AG04449 (cell line): ENCODE data around the gene TUSC2.
A peak's percentile ranks its signal among the peaks of the same experiment; 100 is the strongest.

Experiments
- CTCF ChIA-PET: fragments of 350-600 bp; formaldehyde crosslinking; extraction: SDS; loops from one replicate; lab custom pipeline; 2021; ENCODE audit warnings: antibody characterized with exemption; lab: Yijun Ruan, JAX
- POLR2A ChIA-PET: fragments of 400-600, 350-600 bp; formaldehyde crosslinking; extraction: SDS; loops from one replicate; lab custom pipeline; 2020; ENCODE audit warnings: antibody characterized with exemption, inconsistent platforms; lab: Yijun Ruan, JAX
- DNase-seq: peaks from one replicate; pipeline ENCODE4 v3.0.0-alpha.2; 2010; ENCODE audit warnings: low read depth, low spot score
- H3K4me3 ChIP-seq: 2 replicates; pipeline ENCODE4 v1.5.1; 2011; ENCODE audit warnings: low read depth, mild to moderate bottlenecking, control low read depth, low read length
- TF ChIP-seq, protein P1 (sequence below): IDR thresholded peaks from one replicate; pipeline ENCODE4 v1.5.1; 2011; ENCODE audit warnings: mild to moderate bottlenecking, moderate library complexity, low read length, control low read depth, inconsistent platforms; ENCODE audit not compliant: insufficient read depth; ENCODE audit errors: missing control alignments

The TUSC2 gene

DNA sequence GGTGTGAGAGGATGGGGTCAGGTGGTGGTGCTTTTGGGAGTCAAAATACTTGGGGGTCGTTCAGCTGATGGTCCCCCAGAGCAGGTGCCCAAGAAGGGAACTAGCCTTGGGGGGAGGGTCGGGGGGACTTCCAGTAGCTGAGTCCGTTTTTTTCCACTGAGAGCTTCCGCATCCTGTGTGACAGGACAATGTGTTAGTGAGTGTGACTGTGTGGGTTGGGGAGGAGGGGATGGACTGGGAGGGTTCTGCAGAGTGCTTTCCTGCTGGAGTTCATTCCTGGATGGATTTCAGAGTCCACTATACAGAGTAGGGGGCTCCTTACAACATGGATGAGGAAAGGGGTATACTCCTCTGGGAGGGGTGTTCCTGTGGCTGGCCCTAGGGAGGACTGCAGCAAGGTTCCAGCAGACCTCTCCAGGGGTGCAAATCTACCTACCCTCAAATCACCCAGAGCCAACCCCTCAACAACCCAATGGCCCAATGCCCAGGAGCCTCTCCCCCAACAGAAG, 4.9 kb downstream of the TUSC2 start:
- CTCF ChIA-PET: interaction anchor here (1.1 to 3.5 kb wide), 13 partner anchors 9 to 130 kb away, joined by 3 to 37 read pairs (median 9); partner anchors contain the start of genes HYAL3, NAA80 and RASSF1
- no peak for DNase-seq
- POLR2A ChIA-PET: no interaction called here
- TF ChIP-seq, protein P1, sequence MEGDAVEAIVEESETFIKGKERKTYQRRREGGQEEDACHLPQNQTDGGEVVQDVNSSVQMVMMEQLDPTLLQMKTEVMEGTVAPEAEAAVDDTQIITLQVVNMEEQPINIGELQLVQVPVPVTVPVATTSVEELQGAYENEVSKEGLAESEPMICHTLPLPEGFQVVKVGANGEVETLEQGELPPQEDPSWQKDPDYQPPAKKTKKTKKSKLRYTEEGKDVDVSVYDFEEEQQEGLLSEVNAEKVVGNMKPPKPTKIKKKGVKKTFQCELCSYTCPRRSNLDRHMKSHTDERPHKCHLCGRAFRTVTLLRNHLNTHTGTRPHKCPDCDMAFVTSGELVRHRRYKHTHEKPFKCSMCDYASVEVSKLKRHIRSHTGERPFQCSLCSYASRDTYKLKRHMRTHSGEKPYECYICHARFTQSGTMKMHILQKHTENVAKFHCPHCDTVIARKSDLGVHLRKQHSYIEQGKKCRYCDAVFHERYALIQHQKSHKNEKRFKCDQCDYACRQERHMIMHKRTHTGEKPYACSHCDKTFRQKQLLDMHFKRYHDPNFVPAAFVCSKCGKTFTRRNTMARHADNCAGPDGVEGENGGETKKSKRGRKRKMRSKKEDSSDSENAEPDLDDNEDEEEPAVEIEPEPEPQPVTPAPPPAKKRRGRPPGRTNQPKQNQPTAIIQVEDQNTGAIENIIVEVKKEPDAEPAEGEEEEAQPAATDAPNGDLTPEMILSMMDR: no peak
- no peak overlapping the region for H3K4me3 ChIP-seq

DNA sequence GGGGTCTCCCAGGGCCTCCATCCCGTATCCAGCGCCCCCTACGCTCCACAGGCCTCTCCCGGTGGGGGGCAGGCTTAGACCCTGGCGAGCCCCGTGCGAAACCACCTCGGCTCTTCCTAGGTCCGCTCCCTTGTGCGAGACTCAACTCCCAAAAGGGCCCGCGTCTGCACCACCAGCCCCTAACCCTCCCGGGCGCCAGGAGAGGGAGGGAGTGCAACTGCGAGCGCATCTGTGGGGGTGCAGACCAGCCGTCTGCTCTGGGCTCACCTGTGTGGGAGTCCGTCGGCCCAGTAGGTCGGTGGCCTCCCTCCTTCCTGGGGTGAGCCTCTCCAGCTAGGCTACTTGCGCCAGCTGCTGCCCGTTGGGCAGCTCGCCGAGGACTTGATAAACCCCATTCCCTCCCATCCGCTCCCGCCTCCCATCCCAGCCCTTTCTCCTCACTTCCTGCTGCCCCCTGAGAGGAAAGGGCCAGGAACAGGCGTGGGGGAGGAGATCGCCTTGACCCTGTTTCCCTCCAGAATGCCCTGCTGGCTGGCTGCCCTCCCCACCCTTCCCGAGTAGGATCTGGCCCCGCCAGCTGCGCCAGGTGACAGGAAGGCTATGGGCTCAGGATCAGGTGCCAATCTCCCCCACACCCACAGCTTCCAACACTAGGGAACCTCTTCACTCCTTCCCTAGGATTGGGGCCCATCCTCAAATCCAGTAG, 5.5 kb downstream of the TUSC2 start, which contains the start of gene HYAL2:
Gene HYAL2, minus strand, starts transcription at position 360 of the 706 bp plus-strand sequence. CDS start 2,256 bp downstream, outside the sequence.
- H3K4me3 ChIP-seq: peak within 1 kb of the TSS; percentile 73
- CTCF ChIA-PET: interaction anchor here (1.0 to 3.5 kb wide), 13 partner anchors 8 to 246 kb away, joined by 3 to 37 read pairs (median 7); partner anchors contain the start of genes HEMK1, HYAL3 and NAA80
- DNase-seq: no peak
- POLR2A ChIA-PET: interaction anchor here (1.0 to 1.4 kb wide), 2 partner anchors 11 to 15 kb away, joined by 3 read pairs; no protein-coding TSS in a partner anchor
- TF ChIP-seq, protein P1: no peak

DNA sequence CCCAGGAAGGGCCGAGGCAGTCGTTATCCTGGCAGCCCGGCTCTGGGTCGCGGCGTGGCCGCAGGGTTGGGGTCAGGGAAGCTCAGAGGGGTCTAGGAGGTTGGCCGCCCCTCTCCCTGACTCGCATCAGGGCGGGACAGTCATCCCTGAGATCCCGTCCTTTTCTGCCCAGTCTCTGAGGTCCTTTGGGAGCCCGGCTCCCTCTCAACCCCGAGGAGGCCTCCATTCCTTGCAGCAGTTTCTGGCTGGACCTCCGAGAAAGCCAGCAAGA, 6.0 kb downstream of the TUSC2 start:
- POLR2A ChIA-PET: interaction anchor here (1.0 to 1.4 kb wide), 2 partner anchors 11 to 15 kb away, joined by 3 read pairs; no protein-coding TSS in a partner anchor
- peak overlapping the region; percentile 73 for H3K4me3 ChIP-seq
- CTCF ChIA-PET: interaction anchor here (1.0 to 3.5 kb wide), 11 partner anchors 8 to 247 kb away, joined by 3 to 37 read pairs (median 7); partner anchors contain the start of genes HEMK1, HYAL3 and NAA80
- no peak for DNase-seq
- TF ChIP-seq, protein P1: no peak

DNA sequence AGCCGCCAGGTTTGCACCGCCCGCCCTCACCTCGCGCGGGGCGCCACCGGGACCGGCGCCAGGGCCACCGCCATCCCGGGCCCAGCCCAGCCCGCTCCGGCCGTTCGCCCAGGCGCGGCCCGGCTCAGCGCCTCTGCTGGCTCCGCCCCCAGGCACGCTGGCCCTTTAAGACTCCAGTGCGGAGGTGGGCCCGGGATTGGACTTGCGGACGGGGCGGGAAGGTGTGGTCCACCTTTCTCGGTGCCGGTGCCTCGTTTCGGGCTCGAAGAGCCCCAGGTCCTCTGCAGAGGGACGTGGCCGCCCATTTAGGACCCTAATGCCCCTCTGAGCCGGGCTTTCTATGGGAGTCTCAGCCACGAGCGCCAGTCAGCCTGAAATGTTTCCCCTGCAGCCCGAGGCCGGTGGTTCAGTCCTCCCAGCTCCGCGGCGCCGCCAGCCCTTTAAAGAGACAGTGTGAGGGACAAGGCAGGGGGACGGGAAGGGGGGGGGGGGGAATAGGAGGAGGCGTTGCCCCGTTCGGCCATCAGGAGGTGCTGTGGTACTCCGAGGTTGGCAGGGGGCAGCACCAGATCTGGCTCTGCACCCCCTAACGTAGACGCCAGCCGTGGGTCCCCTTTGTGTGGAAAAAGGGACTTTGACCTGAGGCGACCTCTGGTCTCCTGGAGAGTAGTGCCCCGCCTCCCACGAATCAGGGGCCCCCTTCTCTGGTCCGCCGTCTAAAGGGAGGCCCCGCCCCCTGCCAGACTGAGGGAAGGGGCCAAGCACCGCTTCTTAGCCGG, 6.5 kb downstream of the TUSC2 start:
- no peak for DNase-seq
- TF ChIP-seq, protein P1: peak; percentile 60
- ChIA-PET POLR2A (interaction anchor here (1.0 to 1.4 kb wide), 2 partner anchors 12 to 16 kb away, joined by 3 read pairs; no protein-coding TSS in a partner anchor), CTCF (interaction anchor here (0.6 to 3.5 kb wide), 11 partner anchors 7 to 247 kb away, joined by 3 to 37 read pairs (median 7); partner anchors contain the start of gene HEMK1)
- H3K4me3 ChIP-seq: peak overlapping the region; percentile 73

DNA sequence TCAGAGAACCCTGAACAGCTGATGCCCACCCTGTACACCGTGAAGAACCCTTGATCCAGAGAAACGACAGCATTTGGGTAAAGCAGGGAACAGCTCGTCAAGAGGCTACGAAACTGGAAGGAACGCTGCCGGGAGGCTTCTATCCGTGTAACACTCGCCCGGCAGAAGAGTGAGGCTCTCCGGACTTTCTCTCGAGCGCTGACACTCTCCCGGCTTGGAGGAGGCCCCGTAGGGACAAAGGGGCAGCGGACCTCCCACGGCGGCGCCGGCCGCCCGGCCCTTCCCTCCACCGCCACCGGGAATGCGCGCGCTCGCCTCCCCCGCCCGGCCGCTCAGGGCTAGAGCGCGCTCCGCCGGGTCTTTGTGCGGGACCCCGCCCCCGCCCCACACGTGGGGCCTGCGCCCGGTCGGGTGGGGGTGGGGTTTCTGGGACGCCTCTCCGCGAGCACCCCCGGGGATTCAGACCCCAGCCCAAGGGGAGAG, 7.1 kb downstream of the TUSC2 start:
- POLR2A ChIA-PET: no interaction called here
- TF ChIP-seq, protein P1: no peak
- H3K4me3 ChIP-seq: peak overlapping the region; percentile 73
- DNase-seq: no peak
- CTCF ChIA-PET: interaction anchor here (0.6 to 3.5 kb wide), 6 partner anchors 10 to 129 kb away, joined by 3 to 11 read pairs (median 6); partner anchors contain the start of genes HYAL3 and NAA80
